T-helper 2 cell treated with Interferon-gamma antibody and Interleukin-4, amounts not matched to agents 100 ng/mL and 5 ng/mL, for 36 hours (primary cell): ENCODE data around the gene MBTPS1. TPM values are rescaled to one million over a fixed set of nuclear protein-coding genes. Genes with fewer than 3 reads are reported as not detected.

ENCODE experiments used
- intact Hi-C: fragments of 100-400 bp; cut with micrococcal nuclease; formaldehyde crosslinking; loops from one replicate; pipeline ENCODE4 v1.15.1; 2023
- total RNA-seq: library from RNA; stranded (reverse); gene quantifications from 2 replicates; pipeline ENCODE4 v1.2.3, GENCODE V29; 2022

MBTPS1 gene
- total RNA-seq, 1 donor from 2014 or later = 55.6 TPM

- intact Hi-C loops = no loop called here
These were observed 21.1 kb upstream of the MBTPS1 start for GRCh38 chr16:84137769-84138357.

DNA sequence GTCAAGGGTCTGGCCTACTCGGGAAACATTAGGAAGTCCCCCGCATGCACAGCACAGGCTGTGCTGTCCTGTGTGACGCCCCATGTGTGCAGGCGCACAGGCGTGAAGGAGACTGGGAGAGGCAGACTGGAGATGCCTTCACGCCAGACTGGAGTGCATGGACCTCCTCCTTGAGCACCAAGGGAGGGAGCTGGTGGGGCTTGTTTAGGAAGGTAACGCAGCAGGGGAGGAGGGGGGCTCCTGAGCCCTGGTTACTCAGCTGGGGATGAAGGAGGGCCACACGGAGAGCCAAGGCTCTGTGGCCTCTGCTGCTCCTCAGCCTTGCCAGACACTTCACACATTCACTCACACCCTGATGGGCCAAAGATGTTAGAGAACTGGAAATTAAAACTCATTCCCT lies 20.5 kb upstream of the MBTPS1 start:
- intact Hi-C loops = no loop called here

DNA sequence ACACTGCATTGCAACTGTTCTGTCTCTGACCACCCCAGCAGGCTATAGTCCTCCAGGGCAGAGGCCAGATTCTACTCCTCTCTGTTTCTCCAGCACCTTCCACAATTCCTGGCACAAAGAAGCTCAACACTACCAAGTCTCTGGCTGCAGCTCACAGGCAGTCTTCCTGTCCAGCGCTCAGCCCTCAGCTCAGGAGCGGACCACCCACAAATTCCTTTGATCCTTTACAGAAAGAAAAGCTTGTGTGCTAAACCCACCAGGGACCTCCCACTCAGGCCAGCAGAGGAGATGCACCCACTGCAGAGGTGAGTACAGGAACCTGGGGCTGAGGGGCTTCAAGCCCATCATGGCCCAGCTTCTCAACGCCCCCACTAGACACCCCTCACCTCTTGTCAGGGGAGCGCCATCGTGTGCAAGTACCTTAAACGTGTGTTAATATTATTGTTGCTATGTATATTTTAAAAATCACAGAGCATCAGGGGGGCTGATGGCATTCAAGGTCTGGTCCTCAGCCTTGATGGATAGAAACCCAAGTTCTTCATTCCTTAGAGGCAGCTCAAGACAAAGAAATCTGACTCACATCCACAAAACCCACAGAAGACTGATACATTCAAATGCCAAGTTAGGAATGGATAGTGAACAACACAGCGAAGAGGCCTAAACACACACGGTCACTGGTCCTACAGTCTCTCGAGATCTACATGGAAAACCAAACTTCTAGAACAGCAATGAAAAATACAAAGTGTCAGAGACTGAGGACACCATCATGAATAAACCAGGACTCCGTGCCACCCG lies 19.8 kb upstream of the MBTPS1 start:
- intact Hi-C loops = no loop called here

GRCh38 chr16:84132527-84133285 lies 16.0 kb upstream of the MBTPS1 start:
- intact Hi-C loops = no loop called here

DNA sequence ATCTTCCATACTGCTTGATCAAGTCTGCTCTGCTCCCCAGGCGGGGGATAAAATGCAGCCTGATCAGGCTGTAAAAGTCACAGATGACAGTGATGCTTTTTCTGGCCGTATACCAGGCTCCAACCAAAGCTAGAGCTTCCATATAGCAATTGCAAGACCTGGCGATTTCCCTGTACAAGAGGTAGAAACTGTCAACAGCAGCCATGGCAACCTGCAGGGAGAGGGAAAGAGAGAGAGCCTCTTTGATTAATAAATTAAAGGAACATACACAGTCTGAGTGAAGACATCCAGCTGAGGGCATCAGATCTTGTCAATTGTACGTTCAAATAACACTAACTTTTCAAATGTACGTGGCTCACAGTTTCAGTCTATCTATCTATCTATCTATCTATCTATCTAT lies 14.4 kb upstream of the MBTPS1 start:
- intact Hi-C loops = no loop called here

GRCh38 chr16:84124257-84125073 lies 7.7 kb upstream of the MBTPS1 start:
- intact Hi-C loops = no loop called here

- intact Hi-C loops = no loop called here
These were observed 4.3 kb upstream of the MBTPS1 start for GRCh38 chr16:84121007-84121406.

DNA sequence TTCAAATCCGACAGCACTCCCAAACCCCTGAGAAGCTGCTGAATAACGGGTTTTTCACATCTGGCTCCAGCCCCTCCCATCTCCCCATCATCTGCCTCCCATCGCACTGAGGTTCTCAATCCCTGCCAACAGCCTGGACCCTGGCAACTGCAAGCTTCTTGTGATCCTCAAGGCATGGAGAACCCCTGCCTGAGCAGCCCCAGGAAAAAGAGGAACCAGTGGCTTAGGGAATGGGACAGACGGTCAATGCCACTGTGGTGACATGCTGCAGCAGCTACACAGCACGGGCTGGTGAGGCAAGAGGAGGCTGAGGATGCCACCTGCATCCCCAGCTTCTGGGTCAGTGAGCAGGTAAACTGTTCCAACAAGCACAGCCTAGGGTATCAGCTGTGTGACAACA lies 3.3 kb upstream of the MBTPS1 start:
- intact Hi-C loops = no loop called here

DNA sequence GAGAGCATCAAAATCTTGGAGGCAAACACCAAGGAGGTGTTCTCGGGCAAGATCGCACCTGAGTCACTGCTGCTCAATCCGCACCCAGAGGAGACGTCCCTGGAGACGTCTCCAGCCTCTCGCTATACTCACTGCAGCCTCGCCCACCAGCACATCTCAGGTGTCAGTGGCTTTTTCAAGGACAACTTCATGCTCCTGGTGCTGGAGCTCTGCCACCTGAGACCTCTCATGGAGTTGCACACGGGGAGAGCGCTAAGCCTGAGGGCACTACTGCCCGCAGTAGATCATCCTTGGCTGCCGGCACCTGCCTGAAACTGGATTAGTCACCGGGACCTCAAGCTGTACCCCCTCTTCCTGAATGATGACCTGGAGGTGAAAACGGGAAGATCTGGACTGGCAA lies 2.6 kb upstream of the MBTPS1 start:
- intact Hi-C loops = loop anchor here (10.0 kb wide), 1 partner anchor 385 kb away; the partner anchor contains the start of gene MEAK7

DNA sequence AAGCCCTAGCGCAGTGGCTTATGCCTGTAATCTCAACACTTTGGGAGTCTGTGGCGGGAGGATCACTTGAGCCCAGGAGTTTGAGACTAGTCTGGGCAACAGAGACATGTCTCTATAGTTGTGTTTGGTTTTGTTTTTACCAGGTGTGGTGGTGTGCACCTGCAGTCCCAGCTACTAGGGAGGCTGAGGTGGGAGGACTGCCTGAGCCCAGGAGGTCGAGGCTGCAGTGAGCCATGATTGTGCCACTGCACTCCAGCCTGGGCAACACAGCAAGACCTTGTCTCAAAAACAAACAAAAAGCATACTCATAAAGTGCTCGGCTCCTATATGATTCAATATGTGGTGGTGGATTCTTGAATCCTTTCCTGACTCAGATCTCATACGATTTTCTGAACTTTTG lies 1.6 kb upstream of the MBTPS1 start:
- intact Hi-C loops = loop anchor here (10.0 kb wide), 1 partner anchor 386 kb away; the partner anchor contains the start of gene MEAK7

DNA sequence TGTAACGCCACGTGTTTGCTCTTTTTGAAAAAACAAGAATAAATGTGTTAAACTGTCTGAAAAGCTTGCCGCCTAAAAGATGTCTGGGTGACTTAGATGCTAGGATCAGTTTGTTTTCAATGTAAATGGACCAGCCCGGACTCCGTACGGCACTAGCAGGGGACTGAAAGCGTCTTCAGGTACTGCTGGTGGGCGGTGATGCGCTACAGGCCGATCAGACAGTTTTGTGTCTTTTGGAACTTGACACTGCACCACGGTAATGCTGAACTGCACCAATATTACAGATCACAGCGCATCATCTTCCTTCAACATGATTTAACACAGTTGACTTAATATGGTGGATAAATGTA lies 727 bp upstream of the MBTPS1 start:
- intact Hi-C loops = loop anchor here (10.0 kb wide), 1 partner anchor 387 kb away; the partner anchor contains the start of gene MEAK7

- intact Hi-C loops = loop anchor here (1.0 to 10.0 kb wide), 6 partner anchors 17 to 389 kb away; partner anchors contain the start of genes DNAAF1, HSBP1, HSDL1 and MEAK7
These were observed 623 bp downstream of the MBTPS1 start for GRCh38 chr16:84115919-84116719.

DNA sequence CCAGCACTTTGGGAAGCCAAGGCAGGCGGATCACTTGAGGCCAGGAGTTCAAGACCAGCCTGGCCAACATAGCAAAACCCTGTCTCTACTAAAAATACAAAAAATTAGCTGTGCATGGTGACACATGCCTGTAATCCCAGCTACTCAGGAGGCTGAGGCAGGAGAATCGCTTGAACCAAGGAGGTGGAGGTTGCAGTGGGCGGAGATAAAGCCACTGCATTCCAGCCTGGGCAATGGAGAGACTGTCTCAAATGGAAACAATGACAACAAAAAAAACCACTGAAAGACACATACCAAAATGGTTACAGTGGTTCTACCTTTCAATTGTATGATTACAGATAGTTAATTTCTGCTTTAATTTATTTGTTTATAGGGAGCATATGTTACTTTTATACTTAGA lies 4.8 kb downstream of the MBTPS1 start:
- intact Hi-C loops = loop anchor here (10.0 kb wide), 1 partner anchor 393 kb away; the partner anchor contains the start of gene MEAK7

DNA sequence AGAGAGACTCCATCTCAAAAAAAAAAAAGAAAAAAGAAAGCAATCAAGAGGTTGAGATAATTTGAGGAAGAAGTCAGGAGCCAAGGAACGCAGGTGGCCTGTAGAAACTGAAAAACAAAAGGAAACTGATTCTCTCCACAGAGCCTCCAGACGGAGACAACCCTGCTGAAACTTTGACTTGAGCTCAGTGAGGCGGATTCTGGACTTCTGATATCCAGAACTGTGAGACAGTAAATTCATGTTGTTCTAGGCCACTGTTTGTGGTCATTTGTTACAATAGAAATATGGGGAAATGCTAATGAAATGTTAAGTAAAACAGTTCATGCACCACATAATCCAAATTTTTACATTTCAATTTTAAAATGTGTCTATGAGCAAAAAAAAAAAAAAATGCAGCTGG lies 5.2 kb downstream of the MBTPS1 start:
- intact Hi-C loops = loop anchor here (10.0 kb wide), 1 partner anchor 393 kb away; the partner anchor contains the start of gene MEAK7

GRCh38 chr16:84110527-84110926 lies 6.2 kb downstream of the MBTPS1 start:
- intact Hi-C loops = loop anchor here (10.0 kb wide), 1 partner anchor 394 kb away; the partner anchor contains the start of gene MEAK7

- intact Hi-C loops = loop anchor here (10.0 kb wide), 1 partner anchor 395 kb away; the partner anchor contains the start of gene MEAK7
These were observed 7.0 kb downstream of the MBTPS1 start for GRCh38 chr16:84109598-84110335.

DNA sequence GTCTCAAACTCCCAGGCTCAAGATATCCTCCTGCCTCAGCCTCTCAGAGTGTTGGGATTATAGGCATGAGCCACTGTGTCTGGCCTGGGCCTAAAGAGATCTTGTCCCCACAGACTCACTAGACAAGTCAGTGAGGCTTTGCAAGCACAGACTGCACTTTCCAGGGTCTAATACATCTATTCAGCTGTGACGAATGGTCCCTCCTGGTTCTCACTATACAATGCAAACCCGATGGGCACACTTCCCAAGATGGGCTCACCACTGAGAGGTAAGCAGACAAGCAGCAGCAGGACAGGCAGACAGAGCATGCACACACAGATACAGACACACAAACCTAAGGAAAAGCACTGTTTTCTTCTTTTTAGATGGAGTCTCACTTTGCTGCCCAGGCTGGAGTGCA lies 8.8 kb downstream of the MBTPS1 start:
- intact Hi-C loops = no loop called here

GRCh38 chr16:84105948-84106740 lies 10.6 kb downstream of the MBTPS1 start:
- intact Hi-C loops = no loop called here
